Transverse colon (tissue), 4 donors: ENCODE measurements around the gene MTRFR.

Experiments
- EP300 ChIP-seq: sonication (generic); formaldehyde crosslinking; IDR thresholded peaks from one replicate; pipeline ENCODE4 v1.6.1; 2017; ENCODE audit warnings: antibody characterized with exemption, low read depth
- POLR2A ChIP-seq: fragments of 450-650 bp; IDR thresholded peaks from one replicate; pipeline ENCODE4 v1.6.1; 2016; ENCODE audit warnings: antibody characterized with exemption, mild to moderate bottlenecking, moderate library complexity
- POLR2AphosphoS5 ChIP-seq, 3 donors: sonication (generic); formaldehyde crosslinking; IDR thresholded peaks; one replicate each; pipeline ENCODE4 v1.6.1; 2016; ENCODE audit warnings: antibody characterized with exemption in 3 of 3
- TF ChIP-seq, protein P1 (sequence below), 5 experiments: fragments of 200-600 bp in 3 of 5; fragments of 450-650 bp in 2 of 5; sonication (generic) in 3 of 5; IDR thresholded peaks; 1 replicate in 2 of 5; 2 replicates in 3 of 5; pipeline ENCODE4 v1.5.1; 2016 to 2017; ENCODE audit warnings: antibody characterized with exemption in 5 of 5, inconsistent platforms in 3 of 5, mild to moderate bottlenecking in 2 of 5, moderate library complexity in 1 of 5

- TF ChIP-seq POLR2AphosphoS5 (IDR thresholded peaks at IDR 0.05) (no peak), POLR2A (no peak), EP300 (no peak)
- TF ChIP-seq, protein P1, sequence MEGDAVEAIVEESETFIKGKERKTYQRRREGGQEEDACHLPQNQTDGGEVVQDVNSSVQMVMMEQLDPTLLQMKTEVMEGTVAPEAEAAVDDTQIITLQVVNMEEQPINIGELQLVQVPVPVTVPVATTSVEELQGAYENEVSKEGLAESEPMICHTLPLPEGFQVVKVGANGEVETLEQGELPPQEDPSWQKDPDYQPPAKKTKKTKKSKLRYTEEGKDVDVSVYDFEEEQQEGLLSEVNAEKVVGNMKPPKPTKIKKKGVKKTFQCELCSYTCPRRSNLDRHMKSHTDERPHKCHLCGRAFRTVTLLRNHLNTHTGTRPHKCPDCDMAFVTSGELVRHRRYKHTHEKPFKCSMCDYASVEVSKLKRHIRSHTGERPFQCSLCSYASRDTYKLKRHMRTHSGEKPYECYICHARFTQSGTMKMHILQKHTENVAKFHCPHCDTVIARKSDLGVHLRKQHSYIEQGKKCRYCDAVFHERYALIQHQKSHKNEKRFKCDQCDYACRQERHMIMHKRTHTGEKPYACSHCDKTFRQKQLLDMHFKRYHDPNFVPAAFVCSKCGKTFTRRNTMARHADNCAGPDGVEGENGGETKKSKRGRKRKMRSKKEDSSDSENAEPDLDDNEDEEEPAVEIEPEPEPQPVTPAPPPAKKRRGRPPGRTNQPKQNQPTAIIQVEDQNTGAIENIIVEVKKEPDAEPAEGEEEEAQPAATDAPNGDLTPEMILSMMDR (IDR thresholded peaks at IDR 0.05) = no peak
These were observed 7.8 kb upstream of the MTRFR start for GRCh38 chr12:123225443-123225842.
